ENCODE measurements around the gene POLR1A.
A peak's percentile ranks its signal among the peaks of the same experiment; 100 is the strongest.

POLR1A gene

DNA sequence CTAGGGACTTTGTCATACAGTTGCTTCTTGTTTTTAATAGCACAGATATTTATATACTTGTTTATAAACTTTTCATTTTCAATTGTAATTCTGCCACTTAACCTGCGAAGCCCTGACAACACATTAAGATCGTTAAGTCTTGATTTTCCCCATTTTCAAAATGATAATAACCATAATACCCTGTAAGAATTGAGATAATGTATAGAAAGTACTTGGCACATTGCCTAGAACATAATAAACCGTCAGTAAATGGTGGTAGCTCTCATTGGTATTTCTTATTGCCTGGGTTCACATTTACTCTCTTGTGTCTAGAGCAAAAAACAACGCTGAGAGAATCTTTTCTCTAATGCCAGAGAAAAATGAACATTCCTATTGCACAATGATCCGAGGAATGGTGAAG is 19.0 kb upstream of the POLR1A start:
- DNase-seq (ENCODE audit: low read depth) = no peak
- in situ Hi-C loops (cut with HindIII; ENCODE audit: low sequenced_read_pairs) = no loop called here
- TF ChIP-seq, protein P1, sequence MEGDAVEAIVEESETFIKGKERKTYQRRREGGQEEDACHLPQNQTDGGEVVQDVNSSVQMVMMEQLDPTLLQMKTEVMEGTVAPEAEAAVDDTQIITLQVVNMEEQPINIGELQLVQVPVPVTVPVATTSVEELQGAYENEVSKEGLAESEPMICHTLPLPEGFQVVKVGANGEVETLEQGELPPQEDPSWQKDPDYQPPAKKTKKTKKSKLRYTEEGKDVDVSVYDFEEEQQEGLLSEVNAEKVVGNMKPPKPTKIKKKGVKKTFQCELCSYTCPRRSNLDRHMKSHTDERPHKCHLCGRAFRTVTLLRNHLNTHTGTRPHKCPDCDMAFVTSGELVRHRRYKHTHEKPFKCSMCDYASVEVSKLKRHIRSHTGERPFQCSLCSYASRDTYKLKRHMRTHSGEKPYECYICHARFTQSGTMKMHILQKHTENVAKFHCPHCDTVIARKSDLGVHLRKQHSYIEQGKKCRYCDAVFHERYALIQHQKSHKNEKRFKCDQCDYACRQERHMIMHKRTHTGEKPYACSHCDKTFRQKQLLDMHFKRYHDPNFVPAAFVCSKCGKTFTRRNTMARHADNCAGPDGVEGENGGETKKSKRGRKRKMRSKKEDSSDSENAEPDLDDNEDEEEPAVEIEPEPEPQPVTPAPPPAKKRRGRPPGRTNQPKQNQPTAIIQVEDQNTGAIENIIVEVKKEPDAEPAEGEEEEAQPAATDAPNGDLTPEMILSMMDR (IDR thresholded peaks at IDR 0.05; ENCODE audit: low read depth, low read length, missing control alignments) = no peak
- H3K4me3 ChIP-seq (ENCODE audit: low read depth, low read length) = no peak overlapping the region

DNA sequence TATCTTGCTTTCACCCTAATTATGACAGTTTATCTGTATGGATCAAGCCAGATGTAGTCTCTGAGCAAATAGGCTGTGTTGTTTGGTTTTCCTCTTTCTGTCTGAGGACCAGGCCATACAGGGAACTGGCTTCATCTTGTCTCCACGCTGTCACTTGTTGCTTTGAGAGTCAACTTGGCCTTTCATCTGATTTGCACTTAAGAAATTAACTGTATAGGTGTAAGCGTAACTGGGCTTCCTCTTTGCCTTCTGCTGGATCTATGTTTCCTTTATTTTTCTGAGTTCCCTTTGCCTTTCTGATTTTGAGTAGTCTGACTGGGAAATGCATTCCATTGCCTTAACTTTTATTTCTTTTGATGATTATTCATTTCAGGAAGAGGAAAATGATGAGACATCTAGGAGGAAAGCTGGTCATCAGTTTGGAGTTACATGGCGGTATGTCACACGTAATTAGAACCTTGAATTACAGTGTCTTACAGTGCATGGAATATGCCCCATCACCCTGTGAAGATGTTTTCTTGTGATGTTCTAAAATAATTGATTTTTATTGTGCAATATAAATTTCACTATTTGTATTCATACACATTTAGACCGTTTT is 17.7 kb upstream of the POLR1A start:
- no peak overlapping the region for H3K4me3 ChIP-seq (ENCODE audit: low read depth, low read length)
- in situ Hi-C loops (cut with HindIII; ENCODE audit: low sequenced_read_pairs) = no loop called here
- TF ChIP-seq, protein P1 (IDR thresholded peaks at IDR 0.05; ENCODE audit: low read depth, low read length, missing control alignments) = no peak
- no peak for DNase-seq (ENCODE audit: low read depth)

DNA sequence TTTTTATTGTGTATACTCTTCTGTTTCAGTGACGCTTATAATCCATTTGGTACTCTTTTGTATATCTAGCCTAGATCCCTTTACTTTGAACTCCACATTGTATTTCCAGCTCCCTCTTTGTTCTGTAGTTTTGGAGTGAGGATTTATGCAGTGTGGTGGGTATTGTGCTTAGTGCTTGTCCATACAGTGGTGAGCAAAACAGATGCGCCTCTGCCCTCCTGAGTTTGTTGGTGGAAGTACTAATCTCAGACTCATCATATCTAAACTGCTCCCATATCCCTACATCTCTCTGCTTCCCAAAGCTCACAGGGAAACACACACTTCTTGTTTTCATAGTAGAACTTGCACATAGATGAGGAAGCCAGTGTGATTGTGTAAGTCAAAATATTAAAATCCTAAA is 12.4 kb upstream of the POLR1A start:
- in situ Hi-C loops (cut with HindIII; ENCODE audit: low sequenced_read_pairs) = no loop called here
- no peak overlapping the region for H3K4me3 ChIP-seq (ENCODE audit: low read depth, low read length)
- DNase-seq (ENCODE audit: low read depth) = no peak
- TF ChIP-seq, protein P1 (IDR thresholded peaks at IDR 0.05; ENCODE audit: low read depth, low read length, missing control alignments) = no peak

DNA sequence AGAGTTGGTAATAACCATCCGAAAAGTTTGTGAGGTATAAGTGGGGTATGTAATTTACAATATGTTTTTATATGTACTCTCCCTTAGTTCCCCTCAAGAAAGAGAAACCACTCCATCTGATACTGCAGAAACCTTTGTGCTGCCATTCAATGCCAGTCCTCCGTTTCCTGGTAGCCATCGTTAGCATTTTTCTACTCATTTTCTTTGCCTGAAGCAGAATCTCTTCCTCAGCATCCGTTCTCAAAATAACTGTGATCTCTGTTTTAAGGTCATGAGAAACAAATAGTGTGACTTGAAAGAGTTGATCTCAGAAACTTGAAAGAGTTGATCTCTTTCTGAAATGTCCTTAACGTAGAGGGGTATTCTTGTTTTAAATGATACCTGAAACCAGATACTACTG is 1.3 kb upstream of the POLR1A start:
- DNase-seq (ENCODE audit: low read depth) = no peak
- in situ Hi-C loops (cut with HindIII; ENCODE audit: low sequenced_read_pairs) = no loop called here
- peak overlapping the region; percentile 78 for H3K4me3 ChIP-seq (ENCODE audit: low read depth, low read length)
- TF ChIP-seq, protein P1 (IDR thresholded peaks at IDR 0.05; ENCODE audit: low read depth, low read length, missing control alignments) = no peak

DNA sequence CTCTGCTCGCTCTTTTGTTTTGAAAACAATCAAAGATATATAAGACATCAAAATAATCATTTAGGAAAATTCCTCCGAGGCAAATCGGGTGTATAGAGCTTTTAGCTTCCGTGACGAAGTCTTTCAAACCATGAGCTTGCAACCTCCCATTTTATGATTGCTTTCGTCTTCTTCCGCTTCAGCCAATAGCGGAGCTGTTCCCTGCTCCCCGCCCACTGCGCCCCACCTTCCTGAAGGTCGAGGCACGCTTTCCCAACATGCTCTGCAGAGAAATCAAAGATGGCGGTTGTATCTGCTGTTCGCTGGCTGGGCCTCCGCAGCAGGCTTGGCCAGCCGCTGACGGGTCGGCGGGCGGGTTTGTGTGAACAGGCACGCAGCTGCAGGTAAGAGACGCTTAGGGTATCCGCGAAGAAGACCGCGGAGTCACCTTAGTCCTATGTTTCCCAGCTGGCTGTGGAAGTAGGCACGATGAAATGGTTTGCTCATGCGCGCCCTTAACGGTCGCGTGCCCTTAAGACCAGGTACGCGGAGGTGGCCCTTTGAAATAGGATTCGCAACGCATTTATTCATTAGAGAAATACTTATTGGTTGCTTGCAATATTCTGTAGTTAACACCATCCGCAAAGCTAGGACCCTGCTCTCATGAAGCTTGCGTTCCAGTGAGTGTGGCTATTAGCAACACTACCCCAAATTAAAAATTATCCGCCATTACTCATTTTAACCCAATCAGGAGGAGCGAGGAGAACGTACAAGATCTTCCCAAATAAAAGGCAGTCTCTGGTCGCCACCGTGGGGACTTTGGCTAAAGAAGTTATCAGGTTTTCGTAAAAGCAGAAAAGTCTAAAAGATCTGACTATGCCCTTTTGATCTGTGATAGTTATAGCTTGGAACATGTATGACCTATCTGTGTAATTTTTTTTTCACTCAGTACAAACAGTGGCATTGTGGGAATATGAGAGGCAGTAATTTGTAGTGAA is 571 bp upstream of the POLR1A start, which contains the start of gene PTCD3:
Gene PTCD3 (plus strand): TSS at position 267 of the 977 bp plus-strand sequence. CDS start 13 bp downstream, at position 280.
- in situ Hi-C loops (cut with HindIII; ENCODE audit: low sequenced_read_pairs) = no loop called here
- TF ChIP-seq, protein P1 (IDR thresholded peaks at IDR 0.05; ENCODE audit: low read depth, low read length, missing control alignments) = no peak
- DNase-seq (ENCODE audit: low read depth) = peak; percentile 88
- H3K4me3 ChIP-seq (ENCODE audit: low read depth, low read length) = peak within 1 kb of the TSS; percentile 78

DNA sequence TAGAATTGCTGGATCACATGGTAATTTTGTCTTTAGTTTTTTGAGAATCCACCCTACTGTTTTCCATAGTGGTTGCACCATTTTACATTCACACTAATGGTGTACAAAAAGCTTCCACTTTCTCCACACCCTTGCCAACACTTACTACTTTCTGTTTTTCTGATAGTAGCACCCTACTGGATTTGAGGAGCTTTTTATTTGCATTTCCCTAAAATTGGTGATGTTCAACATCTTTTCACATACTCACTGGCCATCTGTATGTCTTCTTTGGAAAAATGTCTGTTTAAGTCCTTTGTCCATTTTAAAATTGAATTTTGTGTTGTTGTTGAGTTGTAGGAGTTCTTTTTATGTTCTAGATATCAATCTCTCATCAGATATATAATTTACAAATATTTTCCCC is 3.5 kb downstream of the POLR1A start:
- in situ Hi-C loops (cut with HindIII; ENCODE audit: low sequenced_read_pairs) = no loop called here
- H3K4me3 ChIP-seq (ENCODE audit: low read depth, low read length) = no peak overlapping the region
- DNase-seq (ENCODE audit: low read depth) = no peak
- TF ChIP-seq, protein P1 (IDR thresholded peaks at IDR 0.05; ENCODE audit: low read depth, low read length, missing control alignments) = no peak
